Stimulated activated CD8-positive, alpha-beta memory T cell treated with anti-CD3 and anti-CD28 coated beads, Interleukin-15, amount 100 ng/mL, for 1 hour (primary cell): ENCODE data around the gene ANXA8.
"Not testable (repeated sequence)": the region's sequence is repeated elsewhere in the genome, so short reads cannot be mapped to it uniquely, and the experiment has no call there.

Experiments used
- DNase-seq: peaks from one replicate; pipeline ENCODE4 v3.0.0-alpha.2; 2020; ENCODE audit warnings: low read depth

Gene ANXA8

DNA sequence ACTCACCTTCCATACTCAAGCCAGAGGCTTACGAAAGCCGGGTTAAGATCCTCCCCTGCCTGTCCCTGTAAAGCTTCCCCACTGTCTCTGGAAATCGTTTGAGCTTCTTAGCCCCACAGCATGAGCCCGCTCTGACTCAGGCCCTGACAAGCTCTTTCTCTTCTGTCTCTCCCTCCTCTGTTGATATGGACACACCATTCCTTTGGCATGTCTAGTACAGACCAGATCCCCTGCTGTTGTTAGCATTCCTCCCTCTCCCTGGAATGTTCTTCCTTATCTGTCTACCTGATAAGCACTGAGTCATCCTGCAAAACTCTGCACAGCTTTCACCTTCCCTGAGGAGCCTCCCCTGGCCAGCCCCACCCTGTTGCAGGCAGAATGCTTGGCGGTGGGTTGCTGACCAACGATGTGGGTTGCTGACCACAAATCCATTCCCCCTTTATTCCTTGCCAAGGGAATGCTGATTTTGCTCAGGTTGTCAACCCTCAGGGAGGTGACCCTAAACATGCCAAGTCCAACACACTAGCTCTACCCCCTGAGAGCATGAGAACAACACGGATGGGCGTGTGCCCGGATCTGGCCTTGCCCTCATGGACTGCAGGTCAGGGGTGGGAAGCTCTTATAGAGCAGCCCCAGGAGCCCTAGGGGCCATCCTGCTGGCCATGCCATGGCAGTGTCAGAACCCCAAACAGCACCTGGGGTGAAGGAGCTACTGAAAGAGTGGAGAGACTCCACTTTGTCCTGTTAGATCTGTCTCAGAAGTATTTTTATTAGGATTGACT is 21.1 kb downstream of the ANXA8 start:
- not testable (repeated sequence) for DNase-seq

DNA sequence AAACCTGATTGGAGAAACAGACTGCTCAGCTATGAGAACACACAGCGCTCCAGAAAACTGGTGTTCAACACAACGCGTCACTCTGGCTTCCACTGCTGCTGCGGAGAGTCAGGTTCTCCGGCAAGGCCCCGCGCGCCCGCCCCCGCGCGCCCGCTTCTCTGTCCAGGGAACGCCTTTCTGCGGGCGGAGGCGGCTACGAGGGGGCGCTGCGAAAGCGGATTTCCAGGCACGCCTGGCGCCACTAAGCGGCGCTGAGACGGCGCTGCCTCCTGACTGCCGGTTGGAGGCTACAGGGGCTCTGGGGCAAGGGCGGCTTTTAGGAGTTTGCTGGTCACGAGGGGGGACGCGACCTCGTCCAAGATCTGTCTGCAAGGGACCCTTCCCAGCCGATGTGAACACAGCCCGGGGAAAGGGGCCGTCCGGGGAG is 22.6 kb downstream of the ANXA8 start:
- not testable (repeated sequence) for DNase-seq

GRCh38 chr10:47458466-47459154 is 25.3 kb downstream of the ANXA8 start:
- no peak for DNase-seq

GRCh38 chr10:47457826-47458225 is 26.1 kb downstream of the ANXA8 start:
- no peak for DNase-seq

GRCh38 chr10:47457528-47457820 is 26.4 kb downstream of the ANXA8 start:
- no peak for DNase-seq

- DNase-seq: no peak
Observed at GRCh38 chr10:47456794-47457527, 27.0 kb downstream of the ANXA8 start.

- no peak for DNase-seq
Observed at GRCh38 chr10:47456079-47456785, 27.7 kb downstream of the ANXA8 start.

GRCh38 chr10:47455350-47456078 is 28.4 kb downstream of the ANXA8 start:
- not testable (repeated sequence) for DNase-seq

DNA sequence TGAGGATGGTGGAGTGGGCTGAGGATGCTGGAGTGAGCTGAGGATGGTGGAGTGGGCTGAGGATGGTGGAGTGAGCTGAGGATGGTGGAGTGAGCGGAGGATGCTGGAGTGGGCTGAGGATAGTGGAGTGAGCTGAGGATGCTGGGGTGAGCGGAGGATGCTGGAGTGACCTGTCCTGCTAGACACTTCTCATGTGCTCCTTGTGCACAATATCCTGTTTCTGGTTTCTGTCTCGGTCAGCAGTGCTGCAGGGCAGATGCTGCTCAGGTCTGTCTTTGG is 29.2 kb downstream of the ANXA8 start:
- DNase-seq: no peak

- no peak for DNase-seq
Observed at GRCh38 chr10:47454008-47454779, 29.7 kb downstream of the ANXA8 start.

GRCh38 chr10:47453141-47454007 is 30.5 kb downstream of the ANXA8 start:
- no peak for DNase-seq

DNA sequence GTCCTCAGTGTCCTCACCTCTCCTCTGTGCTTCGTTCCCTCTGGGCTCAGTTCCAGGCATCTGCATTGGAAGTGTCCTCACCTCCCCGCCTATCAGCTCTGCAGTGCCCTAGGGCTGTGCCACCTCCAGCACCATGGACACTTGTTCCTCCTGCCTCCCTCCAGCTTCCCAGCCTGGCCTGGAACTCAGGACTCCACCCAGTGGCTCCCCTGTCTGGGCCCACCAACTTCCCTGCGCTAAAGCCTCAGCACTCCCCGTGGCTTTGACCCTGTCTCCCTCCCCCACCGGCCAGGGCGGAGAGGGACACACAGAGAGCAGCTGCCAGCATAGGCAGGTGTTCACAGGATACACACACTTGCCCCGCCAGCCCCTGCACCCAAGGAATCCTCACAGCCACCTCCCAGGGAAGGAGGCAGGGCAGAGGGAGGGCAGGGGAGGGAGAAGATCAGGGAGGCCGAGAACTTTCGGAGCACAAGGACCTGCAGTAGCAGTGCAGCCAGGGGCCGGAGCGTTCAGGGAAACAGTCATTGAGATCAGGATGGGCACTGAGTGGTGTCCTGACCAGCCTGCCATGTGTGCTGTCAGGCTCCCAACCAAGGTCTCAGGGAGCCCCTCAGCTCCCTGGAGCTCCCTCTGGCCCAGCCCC is 31.3 kb downstream of the ANXA8 start:
- no peak for DNase-seq

- DNase-seq: no peak
Observed at GRCh38 chr10:47451998-47452494, 31.9 kb downstream of the ANXA8 start.

GRCh38 chr10:47451273-47451997 is 32.5 kb downstream of the ANXA8 start:
- no peak for DNase-seq

DNA sequence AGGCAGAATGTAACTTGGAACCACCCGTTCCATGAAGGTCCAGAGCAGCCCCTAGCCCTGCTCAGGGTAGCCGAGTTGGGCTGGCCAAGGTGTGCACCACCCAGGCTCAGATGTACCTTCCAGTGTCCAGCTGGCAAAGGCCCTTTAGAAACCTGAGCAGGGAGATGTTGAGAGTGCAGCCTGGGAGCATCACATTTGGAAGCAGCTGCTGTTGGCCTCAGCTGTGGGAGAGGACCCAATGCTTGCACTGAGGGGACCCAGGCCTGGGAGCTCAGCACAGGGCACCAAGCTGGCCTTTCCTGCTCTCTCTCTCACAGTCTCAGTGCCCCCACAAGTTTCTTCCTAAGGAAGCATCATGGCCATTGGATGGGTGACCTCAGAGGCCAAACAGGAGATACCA is 33.5 kb downstream of the ANXA8 start:
- DNase-seq: no peak

- no peak for DNase-seq
Observed at GRCh38 chr10:47449979-47450378, 33.9 kb downstream of the ANXA8 start.

DNA sequence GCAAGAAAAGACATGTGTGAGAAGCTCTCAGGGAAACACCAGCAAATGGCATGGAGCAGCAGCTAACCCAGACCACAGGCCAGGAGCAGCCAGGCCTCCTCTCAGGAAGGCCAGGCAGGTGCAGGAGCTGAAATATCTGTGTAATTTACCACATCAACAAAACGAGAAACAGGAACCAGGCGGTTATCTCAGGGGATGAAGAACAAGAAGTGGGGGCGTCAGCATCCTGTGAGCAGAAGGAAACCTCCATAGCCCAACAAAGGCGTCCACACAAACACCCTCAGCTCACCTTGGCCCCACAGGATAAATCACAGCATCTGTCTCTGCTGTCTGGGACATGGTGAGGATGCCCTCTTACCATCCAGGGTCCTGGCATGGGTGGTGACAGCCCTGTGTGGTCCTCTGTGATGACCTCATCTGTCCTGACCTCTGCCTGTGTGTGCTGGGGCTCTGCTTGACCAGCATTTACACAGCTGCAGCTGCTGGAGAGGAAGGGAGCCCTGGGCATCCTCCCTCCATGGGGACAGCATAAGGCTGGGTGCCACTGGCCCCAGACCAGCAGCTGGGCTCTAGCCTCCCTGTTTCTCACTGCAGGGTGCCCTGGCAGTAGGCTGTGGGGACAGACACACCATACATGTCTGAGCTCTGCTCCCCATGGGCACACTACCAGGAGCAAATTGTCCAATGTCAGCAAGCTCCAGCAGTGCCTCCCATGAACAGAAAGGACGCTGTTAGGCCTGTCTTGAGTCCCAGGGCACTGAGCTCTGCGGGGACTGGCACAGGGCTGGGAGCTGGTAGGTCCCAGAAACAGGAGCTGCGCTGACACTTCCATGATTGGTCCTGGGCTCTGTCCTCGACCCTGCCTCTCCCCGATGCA is 34.6 kb downstream of the ANXA8 start:
- no peak for DNase-seq

GRCh38 chr10:47447705-47448104 is 36.2 kb downstream of the ANXA8 start:
- no peak for DNase-seq
